CD4-positive, alpha-beta T cell treated with Interleukin-4 for 4 hours (primary cell): Measurements from ENCODE around the gene HCFC1R1.

ENCODE experiments used
- DNase-seq: peaks from one replicate; pipeline ENCODE4 v3.0.0-alpha.2; 2020

Gene HCFC1R1

GRCh38 chr16:3015865-3016521, 7.7 kb downstream of the HCFC1R1 start:
- no peak for DNase-seq

DNA sequence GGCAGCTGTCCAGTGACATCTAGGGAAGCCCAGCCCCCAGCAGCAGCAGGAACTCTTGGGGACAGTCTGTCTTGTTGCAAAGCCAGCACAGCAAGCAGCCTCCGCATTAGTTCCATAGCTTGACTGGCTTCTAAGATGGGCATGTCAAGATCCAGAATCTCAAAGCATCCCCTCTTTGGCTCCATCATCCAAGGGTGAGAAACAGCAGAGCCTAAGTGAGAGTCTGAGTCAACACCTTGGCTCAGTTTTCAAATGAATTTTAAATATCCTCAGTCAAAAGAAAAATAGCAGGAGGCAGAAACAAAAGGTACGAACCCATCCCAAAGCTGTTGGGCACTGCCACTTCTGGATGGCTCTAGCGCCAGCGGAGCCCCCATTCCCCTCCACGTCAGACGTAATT, 8.8 kb downstream of the HCFC1R1 start:
- DNase-seq = no peak

- no peak for DNase-seq
Measured at GRCh38 chr16:3013998-3014690, 9.6 kb downstream of the HCFC1R1 start.

DNA sequence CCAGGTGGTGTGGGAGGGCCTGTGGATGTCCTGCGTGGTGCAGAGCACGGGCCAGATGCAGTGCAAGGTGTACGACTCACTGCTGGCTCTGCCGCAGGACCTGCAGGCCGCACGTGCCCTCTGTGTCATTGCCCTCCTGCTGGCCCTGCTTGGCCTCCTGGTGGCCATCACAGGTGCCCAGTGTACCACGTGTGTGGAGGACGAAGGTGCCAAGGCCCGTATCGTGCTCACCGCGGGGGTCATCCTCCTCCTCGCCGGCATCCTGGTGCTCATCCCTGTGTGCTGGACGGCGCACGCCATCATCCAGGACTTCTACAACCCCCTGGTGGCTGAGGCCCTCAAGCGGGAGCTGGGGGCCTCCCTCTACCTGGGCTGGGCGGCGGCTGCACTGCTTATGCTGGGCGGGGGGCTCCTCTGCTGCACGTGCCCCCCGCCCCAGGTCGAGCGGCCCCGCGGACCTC, 10.2 kb downstream of the HCFC1R1 start:
- DNase-seq = no peak

- no peak for DNase-seq
Measured at GRCh38 chr16:3012828-3013420, 10.8 kb downstream of the HCFC1R1 start, which contains the start of gene CLDN9. CLDN9 (plus strand) TSS chr16:3012923; CDS start chr16:3013363, 440 bp downstream.

GRCh38 chr16:3012246-3012645, 11.5 kb downstream of the HCFC1R1 start:
- DNase-seq = no peak

DNA sequence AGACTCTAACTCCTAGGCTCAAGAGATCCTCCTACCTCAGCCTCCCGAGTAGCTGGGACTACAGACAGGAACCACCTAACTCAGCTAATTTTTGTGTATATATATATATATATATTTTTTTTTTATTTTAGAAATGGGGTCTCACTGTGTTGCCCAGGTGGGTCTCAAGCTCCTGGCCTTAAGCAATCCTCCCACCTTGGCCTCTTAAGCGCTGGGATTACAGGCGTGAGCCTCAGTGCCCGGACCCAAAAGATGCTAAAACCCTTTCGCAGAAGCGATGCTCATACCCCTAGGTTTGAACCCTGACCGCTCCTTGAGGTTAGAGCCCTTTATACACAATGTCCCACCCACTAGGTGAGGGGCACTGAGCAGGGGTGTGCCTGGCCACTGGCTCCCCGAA, 13.2 kb downstream of the HCFC1R1 start:
- DNase-seq = no peak

- DNase-seq = no peak
Measured at GRCh38 chr16:3009568-3010390, 14.0 kb downstream of the HCFC1R1 start.

DNA sequence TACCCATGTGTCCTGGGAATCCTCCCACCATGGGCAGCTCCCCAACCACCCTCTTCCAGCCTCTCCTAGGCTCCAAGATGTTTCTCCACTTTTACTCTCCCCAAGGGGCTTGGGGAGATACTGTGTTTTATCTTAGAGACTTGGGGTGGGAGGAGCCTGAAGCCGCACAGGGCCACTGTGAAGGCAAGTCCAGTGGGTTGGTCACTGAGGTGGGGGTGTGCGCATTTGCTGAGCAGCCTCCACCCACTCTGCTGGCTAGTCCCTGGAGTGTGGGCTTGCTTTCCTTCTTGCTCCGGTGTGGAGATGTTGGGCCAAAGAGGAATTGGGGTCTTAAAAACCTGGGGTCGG, 15.1 kb downstream of the HCFC1R1 start:
- no peak for DNase-seq

DNA sequence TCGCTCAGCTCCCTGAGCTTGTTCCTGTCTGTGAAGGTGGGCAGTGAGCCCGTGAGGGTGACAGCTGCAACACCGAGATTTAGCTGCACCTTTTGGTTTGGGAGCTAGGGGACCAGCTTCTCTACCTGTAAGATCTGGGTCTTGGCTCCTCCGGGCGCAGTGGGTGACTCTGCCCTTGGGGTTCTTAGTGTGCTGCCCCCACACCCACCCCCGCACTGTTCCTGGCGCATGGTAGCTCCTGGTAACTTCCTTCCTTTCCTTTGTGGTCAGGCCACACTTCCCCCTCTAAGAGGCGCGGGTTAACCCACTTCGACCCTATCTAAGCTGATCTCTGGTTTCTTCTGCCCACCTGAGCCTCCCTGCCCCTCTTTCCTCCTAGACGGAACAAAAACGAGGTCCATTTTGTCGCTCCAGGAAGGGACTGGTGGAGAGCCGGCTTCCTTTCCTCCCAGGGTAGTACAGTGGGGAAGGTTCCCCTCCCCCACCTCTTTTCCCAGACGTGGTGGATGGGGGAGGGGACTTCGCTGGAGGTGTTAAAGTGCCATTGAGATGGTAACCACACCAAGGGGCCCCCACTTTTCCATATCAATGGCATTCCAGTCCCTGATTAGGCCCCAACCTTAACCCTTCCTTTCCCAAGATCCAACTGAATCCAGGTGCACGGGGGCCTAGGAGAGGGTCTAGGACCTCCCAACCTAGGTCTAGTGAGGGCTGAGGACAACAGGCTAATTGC, 15.6 kb downstream of the HCFC1R1 start:
- DNase-seq = no peak

- DNase-seq = no peak
Measured at GRCh38 chr16:3007059-3007956, 16.4 kb downstream of the HCFC1R1 start.

DNA sequence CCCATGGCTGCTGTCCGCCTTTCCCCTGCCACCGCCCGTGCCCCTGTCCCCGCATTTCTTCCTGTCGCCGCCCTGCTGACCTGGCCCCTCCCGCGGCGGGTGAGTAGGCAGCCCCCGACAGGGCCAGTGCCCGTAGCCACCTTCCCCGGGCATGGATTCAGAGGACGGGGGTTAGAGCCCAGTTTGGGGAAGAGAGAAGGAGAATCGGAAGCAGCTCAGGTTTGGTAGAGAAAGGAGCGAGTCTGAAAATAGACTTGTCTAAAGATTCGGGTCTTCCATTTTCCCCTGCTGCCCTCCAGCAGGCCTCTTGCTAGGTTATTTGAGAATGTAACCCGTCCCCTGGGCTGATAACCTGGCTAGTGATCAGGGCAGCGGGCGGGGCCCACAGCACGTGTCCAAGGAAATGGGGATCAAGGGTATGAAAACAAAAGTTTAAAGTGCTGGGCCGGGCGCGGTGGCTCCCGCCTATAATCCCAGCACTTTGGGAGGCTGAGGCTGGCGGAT, 18.9 kb downstream of the HCFC1R1 start:
- DNase-seq = no peak

DNA sequence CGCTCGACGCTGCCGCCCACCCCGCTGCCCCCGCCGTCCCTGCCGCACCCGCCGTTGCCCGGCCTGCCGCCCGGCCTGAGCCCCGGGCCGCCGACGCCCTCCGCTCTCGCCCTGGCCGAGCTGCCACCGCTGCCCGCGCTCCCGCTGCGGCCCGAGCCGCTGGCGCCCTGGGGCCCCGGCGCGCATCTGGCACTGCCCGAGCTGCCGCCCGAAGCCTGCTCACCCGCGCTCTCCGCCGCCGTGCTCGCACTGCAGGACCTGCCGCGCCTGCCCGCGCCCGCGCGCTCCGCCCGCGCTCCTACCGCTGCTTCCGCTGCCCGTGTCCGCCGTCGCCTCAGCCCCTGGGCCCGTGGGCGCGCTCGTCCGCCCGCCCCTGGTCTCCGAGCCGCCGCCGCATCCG, 19.4 kb downstream of the HCFC1R1 start:
- no peak for DNase-seq

DNA sequence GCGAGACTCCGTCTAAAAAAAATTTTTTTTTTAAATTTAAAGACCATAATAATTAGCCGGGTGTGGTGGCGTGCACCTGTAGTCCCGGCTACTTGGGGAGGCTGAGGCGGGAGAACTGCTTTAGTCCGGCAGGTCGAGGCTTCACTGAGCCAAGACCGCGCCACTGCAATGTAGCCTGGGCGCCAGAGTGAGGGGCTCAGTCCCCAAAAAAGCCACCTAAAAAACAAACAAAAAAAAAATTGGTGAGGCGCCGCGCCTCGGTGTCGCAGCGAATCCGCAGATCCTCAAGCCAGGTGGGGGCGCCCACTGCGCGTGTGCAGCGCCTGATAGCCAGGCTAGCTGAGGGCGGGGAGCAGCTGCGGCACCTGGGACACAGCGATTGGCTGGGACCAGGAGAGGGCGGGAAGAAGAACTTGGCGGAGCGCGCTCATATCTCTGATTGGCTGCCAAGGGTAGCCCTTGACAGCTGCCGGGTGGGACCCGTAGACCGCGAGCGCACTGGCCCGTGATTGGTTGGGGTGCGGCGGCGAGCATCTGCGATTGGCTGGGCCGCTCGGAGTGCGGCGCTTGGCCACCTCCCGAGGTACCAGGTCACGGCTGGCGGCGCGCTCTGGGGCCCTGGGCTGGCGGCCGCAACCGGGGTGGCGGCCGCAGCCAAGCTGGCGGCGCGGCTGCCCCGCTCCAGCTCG, 20.0 kb downstream of the HCFC1R1 start:
- peak; percentile 99 for DNase-seq

DNA sequence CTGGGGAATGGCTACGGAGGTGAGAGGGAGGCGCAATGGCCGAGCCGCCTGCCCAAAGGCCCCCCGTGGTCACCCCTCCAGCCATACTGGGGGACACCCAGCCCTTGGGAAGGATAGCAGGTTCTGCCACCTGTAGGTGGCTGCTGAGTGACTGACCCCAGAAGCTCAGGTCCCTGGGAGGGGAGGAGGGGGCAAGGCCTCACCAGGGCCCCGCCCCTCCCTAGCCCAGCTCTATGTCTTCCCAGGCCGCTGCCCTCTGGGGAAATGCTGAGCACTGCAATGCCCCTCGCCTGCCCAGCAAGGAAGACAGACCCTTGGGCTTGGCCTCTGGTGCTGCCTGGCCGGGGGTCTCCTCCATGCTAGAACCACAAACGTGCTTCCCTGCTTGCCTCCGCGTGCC, 22.4 kb downstream of the HCFC1R1 start:
- DNase-seq = no peak

- DNase-seq = no peak
Measured at GRCh38 chr16:3000540-3000939, 23.2 kb downstream of the HCFC1R1 start.

- no peak for DNase-seq
Measured at GRCh38 chr16:2999929-3000328, 23.8 kb downstream of the HCFC1R1 start.

DNA sequence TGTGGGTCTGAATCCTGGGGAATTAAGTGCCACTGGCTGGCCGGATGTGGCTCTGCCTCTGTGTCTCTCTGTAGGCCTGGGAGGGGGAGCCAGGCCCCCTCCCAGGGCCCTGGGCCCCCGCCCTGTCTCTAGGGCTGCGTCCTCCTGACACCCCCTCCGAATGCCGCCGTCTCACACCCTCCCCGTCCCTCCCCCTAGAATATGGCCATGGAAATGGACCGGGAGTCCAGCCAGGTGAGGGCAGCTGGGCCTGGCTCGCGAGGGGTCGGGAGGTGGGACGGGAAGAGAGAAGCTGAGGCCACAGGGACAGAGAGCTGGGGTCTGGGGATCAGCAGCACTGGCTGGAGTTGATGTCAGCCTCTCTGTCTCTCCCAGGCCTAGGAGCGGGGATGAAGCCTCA, 27.4 kb downstream of the HCFC1R1 start:
- DNase-seq = no peak

GRCh38 chr16:2992383-2993081, 31.2 kb downstream of the HCFC1R1 start:
- no peak for DNase-seq
